OCI-LY7 (cell line): Measurements from ENCODE around the gene IL11.

Experiments used
- EZH2phosphoT487 ChIP-seq: fragments of 200-600 bp; sonication (generic); IDR thresholded peaks from 2 replicates; pipeline ENCODE4 v1.6.1; 2018; ENCODE audit warnings: low read depth, borderline replicate concordance, mild to moderate bottlenecking, mixed run types, antibody characterized with exemption, low read length, moderate library complexity, mixed read lengths
- TF ChIP-seq, protein P1 (sequence below): fragments of 200-600 bp; sonication (generic); conservative IDR thresholded peaks from 2 replicates; pipeline ENCODE4 v1.5.1; 2014; ENCODE audit warnings: mild to moderate bottlenecking, antibody characterized with exemption, low read length, moderate library complexity, mixed read lengths

DNA sequence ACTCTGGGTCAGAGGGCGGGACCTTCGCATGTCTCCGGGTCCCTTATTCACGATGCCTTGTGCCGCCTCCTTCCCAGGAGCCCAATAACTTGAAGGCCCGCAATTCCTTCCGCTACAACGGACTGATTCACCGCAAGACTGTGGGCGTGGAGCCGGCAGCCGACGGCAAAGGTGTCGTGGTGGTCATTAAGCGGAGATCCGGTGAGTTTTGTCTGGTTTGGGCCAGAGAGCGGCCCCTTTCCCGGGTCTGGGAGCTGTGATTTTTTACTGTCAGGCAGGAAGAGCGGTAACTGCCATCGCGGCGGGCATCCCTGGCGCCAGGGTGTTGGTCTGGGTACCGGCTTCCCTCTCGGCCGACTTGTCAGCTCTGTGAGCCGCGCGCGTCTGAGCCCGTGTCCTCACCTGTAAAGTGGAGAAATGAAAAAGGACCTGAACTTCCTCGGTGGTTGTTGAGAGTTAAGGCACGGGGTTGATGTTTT is 16.3 kb upstream of the IL11 start:
- TF ChIP-seq, protein P1, sequence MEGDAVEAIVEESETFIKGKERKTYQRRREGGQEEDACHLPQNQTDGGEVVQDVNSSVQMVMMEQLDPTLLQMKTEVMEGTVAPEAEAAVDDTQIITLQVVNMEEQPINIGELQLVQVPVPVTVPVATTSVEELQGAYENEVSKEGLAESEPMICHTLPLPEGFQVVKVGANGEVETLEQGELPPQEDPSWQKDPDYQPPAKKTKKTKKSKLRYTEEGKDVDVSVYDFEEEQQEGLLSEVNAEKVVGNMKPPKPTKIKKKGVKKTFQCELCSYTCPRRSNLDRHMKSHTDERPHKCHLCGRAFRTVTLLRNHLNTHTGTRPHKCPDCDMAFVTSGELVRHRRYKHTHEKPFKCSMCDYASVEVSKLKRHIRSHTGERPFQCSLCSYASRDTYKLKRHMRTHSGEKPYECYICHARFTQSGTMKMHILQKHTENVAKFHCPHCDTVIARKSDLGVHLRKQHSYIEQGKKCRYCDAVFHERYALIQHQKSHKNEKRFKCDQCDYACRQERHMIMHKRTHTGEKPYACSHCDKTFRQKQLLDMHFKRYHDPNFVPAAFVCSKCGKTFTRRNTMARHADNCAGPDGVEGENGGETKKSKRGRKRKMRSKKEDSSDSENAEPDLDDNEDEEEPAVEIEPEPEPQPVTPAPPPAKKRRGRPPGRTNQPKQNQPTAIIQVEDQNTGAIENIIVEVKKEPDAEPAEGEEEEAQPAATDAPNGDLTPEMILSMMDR: no peak
- no peak for TF ChIP-seq EZH2phosphoT487
